Hippocampal formation (tissue), 2 donors: ENCODE results near the gene GRID2IP.

ENCODE experiments used
- DNase-seq, 2 donors: peaks; one replicate each; lab custom pipeline; 2025; lab: John Stamatoyannopoulos, UW

GRID2IP gene

GRCh38 chr7:6447581-6448199 lies 103.6 kb downstream of the GRID2IP start, which contains the start of gene DAGLB:
DAGLB (minus strand) TSS chr7:6447954; CDS start chr7:6447842, 112 bp downstream.
- peak; percentile 66 to 80 for DNase-seq
